ENCODE measurements around the gene B3GALNT2.

The B3GALNT2 gene

DNA sequence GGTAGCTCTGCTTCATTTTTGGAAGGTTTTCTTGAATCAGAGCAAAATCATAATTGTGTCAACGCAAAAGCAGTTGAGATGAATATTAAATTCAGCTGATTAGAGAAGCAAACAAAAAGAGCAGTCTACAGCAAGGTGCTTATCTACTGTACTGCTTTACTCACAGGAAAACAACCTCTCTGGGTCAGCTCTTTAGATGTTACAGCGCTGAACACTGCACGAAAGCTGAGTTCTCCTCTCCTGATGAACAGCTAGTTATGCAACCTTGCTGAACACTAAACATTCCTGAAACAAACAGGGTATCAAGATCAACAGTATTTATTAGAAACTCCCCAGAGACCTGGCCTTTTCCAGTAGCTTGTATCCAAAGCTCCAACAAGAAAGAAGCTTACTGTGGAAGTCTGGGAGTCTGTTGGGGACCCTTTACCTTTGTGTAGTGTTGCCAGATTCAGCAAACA is 95.7 kb downstream of the B3GALNT2 start:
- H3K27me3 ChIP-seq (replicated peaks; ENCODE audit: control insufficient read depth, insufficient read depth, low read length) = no peaks in the 10 kb centered on the region
- H3K4me3 ChIP-seq (replicated peaks; ENCODE audit: low read depth, low read length) = no peak overlapping the region
- no peaks in the 10 kb centered on the region for H3K36me3 ChIP-seq (ENCODE audit: control insufficient read depth, insufficient read depth, low read length)
- no peak for DNase-seq (ENCODE audit: extremely low read depth, insufficient read length)
- TF ChIP-seq, protein P1, sequence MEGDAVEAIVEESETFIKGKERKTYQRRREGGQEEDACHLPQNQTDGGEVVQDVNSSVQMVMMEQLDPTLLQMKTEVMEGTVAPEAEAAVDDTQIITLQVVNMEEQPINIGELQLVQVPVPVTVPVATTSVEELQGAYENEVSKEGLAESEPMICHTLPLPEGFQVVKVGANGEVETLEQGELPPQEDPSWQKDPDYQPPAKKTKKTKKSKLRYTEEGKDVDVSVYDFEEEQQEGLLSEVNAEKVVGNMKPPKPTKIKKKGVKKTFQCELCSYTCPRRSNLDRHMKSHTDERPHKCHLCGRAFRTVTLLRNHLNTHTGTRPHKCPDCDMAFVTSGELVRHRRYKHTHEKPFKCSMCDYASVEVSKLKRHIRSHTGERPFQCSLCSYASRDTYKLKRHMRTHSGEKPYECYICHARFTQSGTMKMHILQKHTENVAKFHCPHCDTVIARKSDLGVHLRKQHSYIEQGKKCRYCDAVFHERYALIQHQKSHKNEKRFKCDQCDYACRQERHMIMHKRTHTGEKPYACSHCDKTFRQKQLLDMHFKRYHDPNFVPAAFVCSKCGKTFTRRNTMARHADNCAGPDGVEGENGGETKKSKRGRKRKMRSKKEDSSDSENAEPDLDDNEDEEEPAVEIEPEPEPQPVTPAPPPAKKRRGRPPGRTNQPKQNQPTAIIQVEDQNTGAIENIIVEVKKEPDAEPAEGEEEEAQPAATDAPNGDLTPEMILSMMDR (IDR thresholded peaks at IDR 0.05; ENCODE audit: insufficient read depth, low read length, poor library complexity, severe bottlenecking) = no peak

DNA sequence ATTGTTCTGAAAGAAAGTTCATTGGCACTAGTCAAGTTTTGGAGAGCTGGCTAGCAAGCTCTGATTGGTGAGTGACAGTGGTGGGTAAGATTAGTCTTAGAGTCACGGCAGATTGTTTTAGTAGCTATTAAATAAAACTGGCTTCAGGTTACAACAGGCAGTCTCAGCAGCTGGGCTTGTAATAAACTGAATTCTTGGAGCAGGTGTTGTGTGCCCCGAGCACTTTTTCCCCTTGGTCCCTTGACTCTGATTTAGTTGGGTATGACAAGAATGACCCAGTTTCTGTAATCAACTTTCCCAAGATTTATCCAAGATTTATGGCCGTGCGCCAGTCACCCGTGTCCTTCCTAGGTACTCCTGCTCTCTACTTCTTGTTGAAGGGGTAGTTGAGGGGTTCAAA is 96.8 kb downstream of the B3GALNT2 start:
- DNase-seq (ENCODE audit: extremely low read depth, insufficient read length) = no peak
- no peaks in the 10 kb centered on the region for H3K27me3 ChIP-seq (replicated peaks; ENCODE audit: control insufficient read depth, insufficient read depth, low read length)
- TF ChIP-seq, protein P1 (IDR thresholded peaks at IDR 0.05; ENCODE audit: insufficient read depth, low read length, poor library complexity, severe bottlenecking) = no peak
- no peaks in the 10 kb centered on the region for H3K36me3 ChIP-seq (ENCODE audit: control insufficient read depth, insufficient read depth, low read length)
- no peak overlapping the region for H3K4me3 ChIP-seq (replicated peaks; ENCODE audit: low read depth, low read length)

DNA sequence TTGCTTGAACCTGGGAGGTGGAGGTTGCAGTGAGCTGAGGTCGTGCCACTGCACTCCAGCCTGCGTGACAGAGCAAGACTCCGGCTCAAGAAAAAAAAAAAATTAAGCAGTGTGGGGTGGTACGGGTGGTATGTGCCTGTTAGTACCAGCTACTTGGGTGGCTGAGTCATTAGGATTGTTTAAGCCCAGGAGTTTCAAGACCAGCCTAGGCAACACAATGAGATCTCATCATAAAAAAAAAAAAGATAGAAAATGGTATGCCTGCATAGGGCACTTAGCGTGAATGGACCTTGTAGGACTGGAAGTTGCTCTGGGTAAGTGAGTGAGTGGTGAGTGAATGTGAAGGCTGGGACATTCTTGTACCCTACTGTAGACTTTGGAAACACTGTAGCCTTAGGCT is 100.1 kb downstream of the B3GALNT2 start:
- Histone ChIP-seq H3K4me3 (replicated peaks; ENCODE audit: low read depth, low read length) (no peak overlapping the region), H3K36me3 (ENCODE audit: control insufficient read depth, insufficient read depth, low read length) (no peaks in the 10 kb centered on the region), H3K27me3 (replicated peaks; ENCODE audit: control insufficient read depth, insufficient read depth, low read length) (no peaks in the 10 kb centered on the region)
- DNase-seq (ENCODE audit: extremely low read depth, insufficient read length) = no peak
- TF ChIP-seq, protein P1 (IDR thresholded peaks at IDR 0.05; ENCODE audit: insufficient read depth, low read length, poor library complexity, severe bottlenecking) = no peak

DNA sequence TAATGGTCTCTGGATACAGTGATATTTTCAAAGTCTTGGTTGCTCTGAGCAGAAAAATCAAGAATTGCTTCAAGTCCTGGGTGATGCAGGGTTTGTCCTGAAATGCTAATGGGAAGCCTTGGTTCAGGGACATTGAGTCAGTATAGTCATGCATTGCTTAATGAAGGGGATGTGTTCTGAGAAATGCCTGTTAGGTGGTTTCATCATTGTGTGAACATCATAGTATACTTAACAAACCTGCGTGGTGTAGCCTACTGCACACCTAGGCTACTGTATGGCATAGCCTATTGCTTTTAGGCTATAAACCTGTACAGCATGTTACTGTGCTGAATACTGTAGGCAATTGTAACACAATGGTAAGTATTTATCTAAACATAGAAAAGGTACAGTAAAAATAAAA is 100.7 kb downstream of the B3GALNT2 start:
- no peaks in the 10 kb centered on the region for H3K36me3 ChIP-seq (ENCODE audit: control insufficient read depth, insufficient read depth, low read length)
- TF ChIP-seq, protein P1 (IDR thresholded peaks at IDR 0.05; ENCODE audit: insufficient read depth, low read length, poor library complexity, severe bottlenecking) = no peak
- no peak for DNase-seq (ENCODE audit: extremely low read depth, insufficient read length)
- no peaks in the 10 kb centered on the region for H3K27me3 ChIP-seq (replicated peaks; ENCODE audit: control insufficient read depth, insufficient read depth, low read length)
- H3K4me3 ChIP-seq (replicated peaks; ENCODE audit: low read depth, low read length) = no peak overlapping the region

DNA sequence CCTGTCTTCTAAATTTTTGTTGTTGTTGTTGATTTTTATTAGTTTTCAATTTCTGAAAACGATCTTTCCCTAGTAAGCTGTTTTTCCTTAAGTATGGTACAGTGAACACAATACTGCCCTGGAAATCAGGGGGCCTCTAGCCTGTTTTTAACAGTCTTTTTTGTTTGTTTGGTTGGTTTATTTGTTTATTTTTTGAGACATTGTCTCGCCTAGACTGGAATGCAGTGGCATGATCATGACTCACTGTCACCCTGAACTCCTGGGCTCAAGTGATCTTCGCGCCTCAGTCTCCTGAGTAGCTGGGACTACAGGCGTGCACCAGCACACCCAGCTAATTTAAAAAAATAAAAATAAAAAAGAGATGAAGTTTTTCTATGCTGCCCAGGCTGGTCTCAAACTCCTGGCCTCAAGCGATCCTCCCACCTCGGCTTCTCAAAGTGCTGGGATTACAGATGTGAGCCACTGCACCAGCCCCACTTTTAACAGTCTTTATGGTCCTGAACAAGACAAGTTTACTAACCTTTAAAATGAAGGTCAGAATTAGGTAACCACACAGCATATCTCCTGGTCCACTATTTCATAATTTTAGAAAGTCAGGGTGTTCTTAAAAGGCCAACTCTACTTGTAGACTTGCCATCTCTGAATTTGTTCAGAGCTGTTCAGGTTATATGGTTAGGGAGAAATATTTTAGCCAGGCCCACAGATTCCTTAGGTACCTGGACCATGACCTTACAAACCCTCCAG is 101.6 kb downstream of the B3GALNT2 start:
- TF ChIP-seq, protein P1 (IDR thresholded peaks at IDR 0.05; ENCODE audit: insufficient read depth, low read length, poor library complexity, severe bottlenecking) = no peak
- Histone ChIP-seq H3K27me3 (replicated peaks; ENCODE audit: control insufficient read depth, insufficient read depth, low read length) (no peaks in the 10 kb centered on the region), H3K4me3 (replicated peaks; ENCODE audit: low read depth, low read length) (no peak overlapping the region), H3K36me3 (ENCODE audit: control insufficient read depth, insufficient read depth, low read length) (no peaks in the 10 kb centered on the region)
- no peak for DNase-seq (ENCODE audit: extremely low read depth, insufficient read length)
